Neural crest cell (in vitro differentiated cells): ENCODE data around the gene DNM3. TPM values are rescaled to one million over a fixed set of nuclear protein-coding genes. Genes with fewer than 3 reads are reported as not detected.

Experiments
- DNase-seq: peaks from one replicate; pipeline ENCODE4 v3.0.0; 2021; ENCODE audit warnings: low read depth, mixed read lengths, low spot score
- H3K27ac Mint-ChIP-seq: one replicate; pipeline ENCODE4 v1.8.0; 2021; ENCODE audit warnings: mild to moderate bottlenecking, mixed read lengths; ENCODE audit not compliant: unreplicated experiment
- H3K27me3 Mint-ChIP-seq: 2 replicates; pipeline ENCODE4 v1.8.0; 2021; ENCODE audit warnings: low read depth, mild to moderate bottlenecking, mixed read lengths
- H3K36me3 Mint-ChIP-seq: 2 replicates; pipeline ENCODE4 v1.8.0; 2021; ENCODE audit warnings: low read depth, mild to moderate bottlenecking, mixed read lengths
- H3K4me1 Mint-ChIP-seq: 2 replicates; pipeline ENCODE4 v1.8.0; 2021; ENCODE audit warnings: mixed read lengths
- H3K4me3 Mint-ChIP-seq: one replicate; pipeline ENCODE4 v1.8.0; 2021; ENCODE audit warnings: mild to moderate bottlenecking, mixed read lengths
- H3K9me3 Mint-ChIP-seq: 2 replicates; pipeline ENCODE4 v1.8.0; 2021; ENCODE audit warnings: mixed read lengths
- total RNA-seq: library from RNA; stranded (reverse); gene quantifications from 2 replicates; pipeline ENCODE4 v1.2.1, GENCODE V29; 2021
- TF ChIP-seq, protein P1 (sequence below): fragments of 200-600 bp; sonication (generic); conservative IDR thresholded peaks from 2 replicates; pipeline ENCODE4 v1.5.0; 2021; ENCODE audit warnings: antibody characterized with exemption, mild to moderate bottlenecking

The DNM3 gene
- total RNA-seq, 1 donor from 2014 or later, result 3.5 TPM

DNA sequence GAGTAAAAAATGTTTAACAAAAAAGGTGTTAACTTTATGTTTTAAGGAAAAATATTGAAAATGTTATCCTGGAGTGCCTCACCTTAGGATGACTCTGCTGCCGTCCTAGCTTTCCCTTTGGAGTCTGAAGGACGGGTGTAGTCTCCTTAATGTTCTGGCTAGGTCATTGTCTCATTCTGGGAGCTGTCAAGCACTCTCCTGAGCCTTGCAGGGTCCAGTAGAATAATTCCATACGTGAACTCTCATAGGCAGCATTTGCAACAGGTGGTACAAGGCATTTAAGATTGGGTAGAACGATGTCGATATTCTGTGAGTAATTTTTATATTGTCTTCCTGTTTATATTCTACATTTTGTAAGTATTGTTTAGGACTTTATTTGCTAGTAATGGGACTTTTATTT lies 295.6 kb downstream of the DNM3 start:
- Mint-ChIP-seq H3K4me1 (peaks cover 15% of the 10 kb centered on the region), H3K9me3 (peaks cover 9% of the 10 kb centered on the region), H3K36me3 (peaks cover 7% of the 10 kb centered on the region), H3K27me3 (no peaks in the 10 kb centered on the region), H3K4me3 (no peak overlapping the region), H3K27ac (no peak overlapping the region)
- TF ChIP-seq, protein P1, sequence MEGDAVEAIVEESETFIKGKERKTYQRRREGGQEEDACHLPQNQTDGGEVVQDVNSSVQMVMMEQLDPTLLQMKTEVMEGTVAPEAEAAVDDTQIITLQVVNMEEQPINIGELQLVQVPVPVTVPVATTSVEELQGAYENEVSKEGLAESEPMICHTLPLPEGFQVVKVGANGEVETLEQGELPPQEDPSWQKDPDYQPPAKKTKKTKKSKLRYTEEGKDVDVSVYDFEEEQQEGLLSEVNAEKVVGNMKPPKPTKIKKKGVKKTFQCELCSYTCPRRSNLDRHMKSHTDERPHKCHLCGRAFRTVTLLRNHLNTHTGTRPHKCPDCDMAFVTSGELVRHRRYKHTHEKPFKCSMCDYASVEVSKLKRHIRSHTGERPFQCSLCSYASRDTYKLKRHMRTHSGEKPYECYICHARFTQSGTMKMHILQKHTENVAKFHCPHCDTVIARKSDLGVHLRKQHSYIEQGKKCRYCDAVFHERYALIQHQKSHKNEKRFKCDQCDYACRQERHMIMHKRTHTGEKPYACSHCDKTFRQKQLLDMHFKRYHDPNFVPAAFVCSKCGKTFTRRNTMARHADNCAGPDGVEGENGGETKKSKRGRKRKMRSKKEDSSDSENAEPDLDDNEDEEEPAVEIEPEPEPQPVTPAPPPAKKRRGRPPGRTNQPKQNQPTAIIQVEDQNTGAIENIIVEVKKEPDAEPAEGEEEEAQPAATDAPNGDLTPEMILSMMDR, result no peak
- DNase-seq, result no peak

DNA sequence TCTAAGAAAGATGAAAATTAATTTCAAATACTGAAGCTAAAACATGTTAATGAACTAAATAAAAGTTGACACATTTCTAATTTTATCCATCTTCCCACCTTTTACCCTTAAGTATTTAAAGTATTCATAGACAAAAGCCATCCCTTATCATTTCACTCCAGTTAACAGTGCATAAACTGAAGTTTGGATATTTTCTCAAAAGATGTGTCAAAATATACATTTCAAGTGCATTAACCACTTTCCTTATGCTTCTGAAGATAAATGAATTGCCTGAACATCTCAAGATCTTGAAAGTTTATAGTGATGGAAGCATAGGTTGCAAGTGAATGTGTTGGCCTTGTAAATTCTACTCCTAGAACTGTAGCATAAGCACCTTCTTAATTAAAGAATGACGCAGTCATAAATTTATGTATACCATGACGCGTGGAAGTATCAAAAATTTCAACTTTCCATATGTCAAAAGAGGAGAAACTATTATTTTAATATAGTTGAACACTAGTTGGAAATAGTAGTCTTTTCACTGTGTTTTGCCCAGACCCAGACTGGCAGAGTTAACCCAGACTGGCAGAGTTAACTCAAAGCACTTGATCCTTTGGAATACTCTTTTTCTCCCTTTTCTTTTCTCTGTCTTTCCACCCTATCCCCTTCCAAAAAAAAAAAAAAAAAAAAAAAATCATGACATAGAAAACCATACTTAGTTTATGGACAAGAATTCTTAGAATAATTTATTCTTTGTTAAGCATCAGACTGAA lies 296.6 kb downstream of the DNM3 start:
- no peak for DNase-seq
- Mint-ChIP-seq H3K4me3 (no peak overlapping the region), H3K27me3 (no peaks in the 10 kb centered on the region), H3K27ac (no peak overlapping the region), H3K4me1 (peaks cover 16% of the 10 kb centered on the region), H3K36me3 (peaks cover 7% of the 10 kb centered on the region), H3K9me3 (peaks cover 9% of the 10 kb centered on the region)
- TF ChIP-seq, protein P1, result no peak

DNA sequence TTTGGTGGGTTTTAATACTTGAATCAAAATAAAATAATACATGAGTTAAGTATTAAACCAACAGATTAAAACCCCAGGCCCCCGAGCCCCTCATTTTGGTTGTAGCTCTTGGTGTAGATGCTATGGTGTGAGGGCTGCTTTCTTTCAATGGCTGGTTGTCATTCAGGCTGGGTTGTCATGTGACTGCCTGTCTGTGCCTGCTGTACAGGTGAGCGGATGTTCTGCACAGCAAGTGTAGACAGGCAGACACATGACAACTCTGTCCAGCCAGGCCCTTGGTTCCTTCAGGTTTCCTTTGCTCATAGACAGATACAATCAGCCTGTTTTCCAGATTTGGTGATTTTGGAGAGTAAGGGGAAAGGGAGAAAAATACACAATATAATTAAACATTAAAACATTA lies 297.3 kb downstream of the DNM3 start:
- H3K27ac Mint-ChIP-seq, result no peak overlapping the region
- H3K9me3 Mint-ChIP-seq, result peaks cover 9% of the 10 kb centered on the region
- peaks cover 6% of the 10 kb centered on the region for H3K36me3 Mint-ChIP-seq
- H3K4me1 Mint-ChIP-seq, result peaks cover 24% of the 10 kb centered on the region
- no peak overlapping the region for H3K4me3 Mint-ChIP-seq
- no peaks in the 10 kb centered on the region for H3K27me3 Mint-ChIP-seq
- TF ChIP-seq, protein P1, result no peak
- no peak for DNase-seq

DNA sequence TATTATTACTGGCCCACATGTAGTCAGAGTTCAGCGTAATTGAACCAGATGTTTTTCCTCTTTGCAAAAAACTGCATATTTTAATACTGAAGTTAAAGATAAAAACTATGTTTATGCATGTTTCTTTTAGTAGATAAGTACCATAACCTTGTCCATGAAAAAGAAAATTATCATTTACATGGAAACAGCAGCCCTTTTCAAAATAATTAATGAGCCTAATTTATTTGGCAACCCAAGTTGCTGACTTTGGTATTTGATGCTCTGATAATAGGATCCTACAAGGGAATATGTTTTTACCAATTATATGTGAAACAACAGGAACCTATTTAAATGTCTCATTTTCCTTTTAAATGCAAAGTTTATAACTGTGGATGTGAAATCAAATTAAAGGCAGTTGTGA lies 297.9 kb downstream of the DNM3 start:
- no peak overlapping the region for H3K27ac Mint-ChIP-seq
- H3K4me1 Mint-ChIP-seq, result peaks cover 29% of the 10 kb centered on the region
- peaks cover 6% of the 10 kb centered on the region for H3K9me3 Mint-ChIP-seq
- TF ChIP-seq, protein P1, result no peak
- H3K27me3 Mint-ChIP-seq, result no peaks in the 10 kb centered on the region
- no peak for DNase-seq
- peaks cover 3% of the 10 kb centered on the region for H3K36me3 Mint-ChIP-seq
- no peak overlapping the region for H3K4me3 Mint-ChIP-seq

DNA sequence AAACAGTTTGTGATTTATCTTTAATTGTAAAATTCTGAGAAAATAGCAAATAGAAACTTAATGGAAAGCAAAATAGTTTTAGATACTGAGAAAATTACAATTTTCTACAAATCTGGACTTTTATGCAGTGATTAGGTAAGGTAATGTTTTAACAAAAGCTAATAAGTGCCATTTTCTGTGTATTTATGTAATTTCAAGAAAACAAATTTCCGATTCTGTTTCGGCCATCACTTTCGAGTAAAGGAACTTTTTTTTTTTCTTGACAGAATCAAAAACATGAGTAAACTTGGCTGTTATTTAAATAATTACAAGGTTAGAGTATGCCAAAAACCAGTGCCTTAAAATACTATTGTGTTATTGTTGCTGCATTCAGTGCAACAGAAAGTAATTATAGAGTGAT lies 298.8 kb downstream of the DNM3 start:
- no peaks in the 10 kb centered on the region for H3K9me3 Mint-ChIP-seq
- no peaks in the 10 kb centered on the region for H3K27me3 Mint-ChIP-seq
- no peak overlapping the region for H3K27ac Mint-ChIP-seq
- no peaks in the 10 kb centered on the region for H3K36me3 Mint-ChIP-seq
- H3K4me3 Mint-ChIP-seq, result no peak overlapping the region
- H3K4me1 Mint-ChIP-seq, result peaks cover 38% of the 10 kb centered on the region
- no peak for DNase-seq
- TF ChIP-seq, protein P1, result no peak
